Endodermal cell (in vitro differentiated cells): ENCODE measurements around the gene GAS7. TPM values are rescaled to one million over a fixed set of nuclear protein-coding genes. Genes with fewer than 3 reads are reported as not detected.

Source experiments
- DNase-seq: peaks from one replicate; pipeline ENCODE4 v3.0.0-alpha.2; 2017
- H3K27ac ChIP-seq: 2 replicates; pipeline ENCODE4 v1.5.1; 2013; ENCODE audit warnings: mild to moderate bottlenecking, low read depth, low read length, moderate library complexity
- H3K27me3 ChIP-seq: 2 replicates; pipeline ENCODE4 v1.6.1; 2013; ENCODE audit warnings: mild to moderate bottlenecking, low read length, moderate library complexity; ENCODE audit not compliant: insufficient read depth, control insufficient read depth, poor library complexity, severe bottlenecking
- H3K36me3 ChIP-seq: 2 replicates; pipeline ENCODE4 v1.7.0; 2013; ENCODE audit warnings: mild to moderate bottlenecking, low read length, moderate library complexity; ENCODE audit not compliant: control insufficient read depth, insufficient read depth
- H3K4me1 ChIP-seq: one replicate; pipeline ENCODE4 v1.7.0; 2013; ENCODE audit warnings: low read length; ENCODE audit not compliant: control insufficient read depth, insufficient read depth
- H3K4me3 ChIP-seq: 2 replicates; pipeline ENCODE4 v1.5.1; 2013; ENCODE audit warnings: mild to moderate bottlenecking, low read length, moderate library complexity
- H3K9ac ChIP-seq: 2 replicates; pipeline ENCODE4 v1.6.1; 2013; ENCODE audit warnings: mild to moderate bottlenecking, low read length, moderate library complexity; ENCODE audit not compliant: poor library complexity, severe bottlenecking; ENCODE audit errors: extremely low read depth
- H3K9me3 ChIP-seq: 2 replicates; pipeline ENCODE4 v1.6.1; 2013; ENCODE audit warnings: mild to moderate bottlenecking, low read length, moderate library complexity; ENCODE audit not compliant: control insufficient read depth
- H3K27ac Mint-ChIP-seq: 2 replicates; pipeline ENCODE4 v1.8.0; 2020; ENCODE audit warnings: mixed read lengths
- H3K27me3 Mint-ChIP-seq: 2 replicates; pipeline ENCODE4 v1.8.0; 2021; ENCODE audit warnings: mild to moderate bottlenecking, mixed read lengths; ENCODE audit not compliant: insufficient read depth
- H3K36me3 Mint-ChIP-seq: 2 replicates; pipeline ENCODE4 v1.8.0; 2020; ENCODE audit warnings: low read depth, mixed read lengths
- H3K4me1 Mint-ChIP-seq: 2 replicates; pipeline ENCODE4 v1.8.0; 2020; ENCODE audit warnings: mixed read lengths
- H3K4me3 Mint-ChIP-seq: 2 replicates; pipeline ENCODE4 v1.8.0; 2020; ENCODE audit warnings: mild to moderate bottlenecking, moderate library complexity, mixed read lengths
- H3K9me3 Mint-ChIP-seq: 2 replicates; pipeline ENCODE4 v1.8.0; 2020; ENCODE audit warnings: mild to moderate bottlenecking, mixed read lengths
- WGBS, 2 experiments: methylation state at CpG; one replicate each; pipeline versions ENCODE4 v1.1.5 to v1.1.7; 2013; ENCODE audit warnings: missing lambda C conversion rate in 2 of 2, mixed read lengths in 1 of 2; ENCODE audit not compliant: insufficient coverage in 1 of 2, insufficient read length in 1 of 2; 5-methylcytosine and 5-hydroxymethylcytosine counted together
- total RNA-seq, 2 donors: library from RNA; stranded (reverse); fragmentation: NEBNext Ultra II Directional in 1 of 2; extraction: Animal tissue kit (Norgen Biotek cat#: 25700) in 1 of 2; gene quantifications; 2 replicates in 1 of 2; 3 replicates in 1 of 2; pipeline ENCODE4 v1.2.1, GENCODE V29; 2021
- TF ChIP-seq, protein P1 (sequence below): fragments of 200-600 bp; sonication (generic); conservative IDR thresholded peaks from 2 replicates; pipeline ENCODE4 v1.5.0; 2021; ENCODE audit warnings: antibody characterized with exemption, mild to moderate bottlenecking

The GAS7 gene
- total RNA-seq, 2 donors from 2014 or later = 8.6 to 14.7 TPM

- H3K4me1 ChIP-seq = peaks cover 4% of the 10 kb centered on the region
- H3K4me3 ChIP-seq = no peak overlapping the region
- TF ChIP-seq, protein P1, sequence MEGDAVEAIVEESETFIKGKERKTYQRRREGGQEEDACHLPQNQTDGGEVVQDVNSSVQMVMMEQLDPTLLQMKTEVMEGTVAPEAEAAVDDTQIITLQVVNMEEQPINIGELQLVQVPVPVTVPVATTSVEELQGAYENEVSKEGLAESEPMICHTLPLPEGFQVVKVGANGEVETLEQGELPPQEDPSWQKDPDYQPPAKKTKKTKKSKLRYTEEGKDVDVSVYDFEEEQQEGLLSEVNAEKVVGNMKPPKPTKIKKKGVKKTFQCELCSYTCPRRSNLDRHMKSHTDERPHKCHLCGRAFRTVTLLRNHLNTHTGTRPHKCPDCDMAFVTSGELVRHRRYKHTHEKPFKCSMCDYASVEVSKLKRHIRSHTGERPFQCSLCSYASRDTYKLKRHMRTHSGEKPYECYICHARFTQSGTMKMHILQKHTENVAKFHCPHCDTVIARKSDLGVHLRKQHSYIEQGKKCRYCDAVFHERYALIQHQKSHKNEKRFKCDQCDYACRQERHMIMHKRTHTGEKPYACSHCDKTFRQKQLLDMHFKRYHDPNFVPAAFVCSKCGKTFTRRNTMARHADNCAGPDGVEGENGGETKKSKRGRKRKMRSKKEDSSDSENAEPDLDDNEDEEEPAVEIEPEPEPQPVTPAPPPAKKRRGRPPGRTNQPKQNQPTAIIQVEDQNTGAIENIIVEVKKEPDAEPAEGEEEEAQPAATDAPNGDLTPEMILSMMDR = no peak
- H3K36me3 ChIP-seq = no peaks in the 10 kb centered on the region
- no peak overlapping the region for H3K9ac ChIP-seq
- no peak overlapping the region for H3K27ac Mint-ChIP-seq
- no peaks in the 10 kb centered on the region for H3K9me3 ChIP-seq
- H3K27me3 Mint-ChIP-seq = no peaks in the 10 kb centered on the region
- no peaks in the 10 kb centered on the region for H3K27me3 ChIP-seq
- H3K4me3 Mint-ChIP-seq = no peak overlapping the region
- WGBS, 2 experiments = 80% methylated on average over 4 of the region's 4 CpGs; no CpG with 5 or more reads in 1 of the 2 experiments
- peaks cover 7% of the 10 kb centered on the region for H3K4me1 Mint-ChIP-seq
- H3K9me3 Mint-ChIP-seq = peaks cover 6% of the 10 kb centered on the region
- peak; percentile 54 for DNase-seq
- H3K36me3 Mint-ChIP-seq = peaks cover 3% of the 10 kb centered on the region
- H3K27ac ChIP-seq = no peak overlapping the region
These were observed 203.6 kb downstream of the GAS7 start for GRCh38 chr17:9994761-9995160.

GRCh38 chr17:9991796-9992195 is 206.6 kb downstream of the GAS7 start:
- Histone ChIP-seq H3K36me3 (no peaks in the 10 kb centered on the region), H3K9ac (no peak overlapping the region), H3K27me3 (no peaks in the 10 kb centered on the region), H3K9me3 (no peaks in the 10 kb centered on the region), H3K4me3 (no peak overlapping the region), H3K27ac (no peak overlapping the region), H3K4me1 (peaks cover 4% of the 10 kb centered on the region)
- Mint-ChIP-seq H3K27me3 (no peaks in the 10 kb centered on the region), H3K36me3 (peaks cover 7% of the 10 kb centered on the region), H3K27ac (no peak overlapping the region), H3K9me3 (peaks cover 10% of the 10 kb centered on the region), H3K4me1 (peaks cover 13% of the 10 kb centered on the region), H3K4me3 (no peak overlapping the region)
- DNase-seq = no peak
- TF ChIP-seq, protein P1 = no peak
- 92 to 100% methylated on average over 6 to 7 of the region's 7 CpGs for WGBS, 2 experiments

GRCh38 chr17:9991351-9991750 is 207.1 kb downstream of the GAS7 start:
- peaks cover 13% of the 10 kb centered on the region for H3K4me1 Mint-ChIP-seq
- H3K9me3 Mint-ChIP-seq = peaks cover 10% of the 10 kb centered on the region
- peaks cover 7% of the 10 kb centered on the region for H3K36me3 Mint-ChIP-seq
- H3K27me3 Mint-ChIP-seq = no peaks in the 10 kb centered on the region
- no peak overlapping the region for H3K4me3 ChIP-seq
- H3K4me1 ChIP-seq = peaks cover 4% of the 10 kb centered on the region
- no peaks in the 10 kb centered on the region for H3K27me3 ChIP-seq
- H3K9ac ChIP-seq = no peak overlapping the region
- TF ChIP-seq, protein P1 = no peak
- WGBS, 2 experiments = 90 to 91% methylated on average over 5 to 7 of the region's 7 CpGs
- no peak for DNase-seq
- no peak overlapping the region for H3K4me3 Mint-ChIP-seq
- H3K27ac ChIP-seq = no peak overlapping the region
- H3K27ac Mint-ChIP-seq = no peak overlapping the region
- H3K9me3 ChIP-seq = no peaks in the 10 kb centered on the region
- no peaks in the 10 kb centered on the region for H3K36me3 ChIP-seq
